SK-N-DZ (cell line): ENCODE data around the gene MYO10.
A peak's percentile ranks its signal among the peaks of the same experiment; 100 is the strongest.
"Not testable (repeated sequence)": the region's sequence is repeated elsewhere in the genome, so short reads cannot be mapped to it uniquely, and the experiment has no call there.

ENCODE experiments used
- DNase-seq: peaks from one replicate; pipeline ENCODE4 v3.0.0-alpha.2; 2015; ENCODE audit warnings: low spot score

Gene MYO10

DNA sequence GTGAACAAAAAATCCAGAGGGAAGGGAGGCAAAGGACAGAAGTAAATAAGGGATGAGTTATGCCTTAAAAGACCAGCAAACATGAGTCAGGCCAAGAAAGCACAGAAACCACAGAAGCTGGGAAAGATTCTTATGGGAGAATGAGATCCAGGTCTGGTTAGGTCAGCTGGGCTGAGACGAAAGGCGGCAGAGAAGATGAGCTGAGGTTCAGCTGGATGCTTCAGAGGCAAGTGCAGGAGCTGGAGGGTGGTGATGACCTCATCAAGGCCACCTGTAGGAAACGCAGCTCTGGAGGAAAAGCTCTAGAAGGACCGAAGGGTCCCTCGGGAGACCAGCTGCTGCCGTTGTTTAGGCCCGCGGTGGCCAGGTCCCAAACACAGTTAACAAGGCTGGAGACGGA, 152.0 kb downstream of the MYO10 start:
- no peak for DNase-seq

- no peak for DNase-seq
Observed at GRCh38 chr5:16781828-16782626, 154.1 kb downstream of the MYO10 start.

- DNase-seq, result no peak
Observed at GRCh38 chr5:16780325-16780724, 155.8 kb downstream of the MYO10 start.

- DNase-seq, result no peak
Observed at GRCh38 chr5:16777432-16777831, 158.7 kb downstream of the MYO10 start.

DNA sequence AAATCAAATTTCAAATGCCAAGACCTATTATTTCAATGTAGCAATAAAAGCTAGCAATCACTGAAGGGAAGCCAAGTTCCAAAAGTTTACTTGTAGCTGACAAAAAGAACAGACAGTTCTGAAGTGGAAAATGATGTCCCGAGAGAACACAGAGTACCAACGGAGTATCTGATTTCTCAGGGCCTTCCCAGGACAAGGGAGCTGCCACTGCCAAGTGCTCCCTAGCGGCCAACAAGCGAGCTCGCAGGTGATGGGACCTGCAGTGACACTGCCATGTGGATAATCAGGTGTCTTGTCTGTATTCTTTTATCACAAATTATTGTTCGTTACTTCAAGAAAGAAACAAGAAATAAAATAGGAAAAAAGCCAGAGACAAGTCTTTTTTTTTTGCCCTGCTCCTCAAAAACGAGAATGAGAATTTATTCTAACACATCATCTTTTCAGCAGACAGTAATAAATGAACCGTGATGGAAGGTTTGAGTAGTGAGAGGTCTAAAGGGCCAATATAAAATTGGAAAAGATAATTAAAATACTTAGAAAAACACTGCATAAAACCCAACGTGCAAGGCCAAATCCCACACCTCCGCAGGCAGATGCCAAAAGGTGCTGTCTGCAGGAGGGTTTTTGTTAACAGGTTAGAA, 159.4 kb downstream of the MYO10 start:
- DNase-seq, result peak; percentile 48

DNA sequence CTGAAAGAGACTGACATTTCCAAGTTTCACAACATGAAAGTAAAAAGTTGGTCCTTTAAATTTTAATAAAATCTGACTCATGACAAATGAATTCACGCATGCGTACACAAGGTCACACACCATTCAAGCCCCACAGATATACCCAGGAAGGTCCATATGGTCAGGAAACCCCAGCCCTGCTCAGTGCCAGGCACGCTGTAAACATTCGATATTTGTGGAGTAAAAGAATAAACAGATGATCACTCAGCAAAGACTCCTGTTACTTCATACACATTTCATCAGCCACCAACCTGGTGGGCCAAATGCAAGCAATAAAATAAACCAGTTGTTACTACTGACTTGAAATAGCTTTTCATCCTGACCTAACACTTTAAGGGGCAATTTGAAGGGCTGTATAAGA, 161.3 kb downstream of the MYO10 start:
- DNase-seq, result no peak

- DNase-seq, result no peak
Observed at GRCh38 chr5:16773991-16774390, 162.1 kb downstream of the MYO10 start.

DNA sequence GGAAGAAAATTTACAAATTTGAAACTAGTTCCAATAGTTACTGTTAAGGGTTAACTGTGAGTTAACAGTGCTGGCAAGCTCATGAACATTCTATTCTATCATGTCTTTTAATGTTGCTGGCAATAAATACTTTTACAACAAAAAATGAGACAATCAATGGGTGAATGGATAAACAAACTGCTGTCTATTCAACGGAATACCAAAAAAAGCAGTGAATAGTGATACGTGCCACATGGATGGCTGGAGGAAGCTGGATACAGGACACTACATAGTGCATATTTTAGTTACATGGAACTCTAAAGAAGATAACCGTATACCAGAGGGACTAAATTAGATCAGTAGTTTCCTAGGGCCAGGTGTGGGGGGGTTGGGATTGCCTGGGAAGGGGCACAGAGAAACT, 163.5 kb downstream of the MYO10 start:
- no peak for DNase-seq

GRCh38 chr5:16768184-16768583, 167.9 kb downstream of the MYO10 start:
- DNase-seq, result no peak

GRCh38 chr5:16763211-16763610, 172.9 kb downstream of the MYO10 start:
- DNase-seq, result no peak

DNA sequence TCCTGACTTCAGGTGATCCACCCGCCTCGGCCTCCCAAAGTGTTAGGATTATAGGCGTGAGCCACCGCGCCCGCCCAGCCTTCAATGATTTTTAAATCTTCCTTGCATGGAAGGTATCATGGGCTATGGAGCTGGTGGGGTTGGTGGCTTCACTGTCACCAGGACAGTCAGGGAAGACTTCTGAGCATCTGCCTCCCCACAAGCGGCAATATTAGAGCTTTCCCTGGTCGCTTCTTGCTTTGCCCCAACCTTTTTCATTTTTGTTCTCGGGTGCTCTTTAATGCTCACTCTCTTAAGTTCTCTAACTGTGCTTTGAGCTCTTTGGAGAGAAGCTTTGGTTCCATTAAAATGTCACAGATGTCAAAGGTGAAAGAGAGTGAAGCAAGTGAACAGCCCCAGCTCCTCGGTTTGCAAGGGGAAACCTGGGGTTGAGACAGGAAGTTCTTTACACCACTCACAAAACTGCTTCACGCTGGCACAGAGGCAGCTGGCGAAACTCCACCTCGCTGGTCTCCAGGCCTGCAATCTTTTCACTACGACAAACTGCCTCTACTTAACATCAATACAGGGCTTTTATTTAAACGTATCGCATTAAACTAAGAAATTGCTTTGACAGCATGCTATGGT, 176.8 kb downstream of the MYO10 start:
- DNase-seq, result no peak

DNA sequence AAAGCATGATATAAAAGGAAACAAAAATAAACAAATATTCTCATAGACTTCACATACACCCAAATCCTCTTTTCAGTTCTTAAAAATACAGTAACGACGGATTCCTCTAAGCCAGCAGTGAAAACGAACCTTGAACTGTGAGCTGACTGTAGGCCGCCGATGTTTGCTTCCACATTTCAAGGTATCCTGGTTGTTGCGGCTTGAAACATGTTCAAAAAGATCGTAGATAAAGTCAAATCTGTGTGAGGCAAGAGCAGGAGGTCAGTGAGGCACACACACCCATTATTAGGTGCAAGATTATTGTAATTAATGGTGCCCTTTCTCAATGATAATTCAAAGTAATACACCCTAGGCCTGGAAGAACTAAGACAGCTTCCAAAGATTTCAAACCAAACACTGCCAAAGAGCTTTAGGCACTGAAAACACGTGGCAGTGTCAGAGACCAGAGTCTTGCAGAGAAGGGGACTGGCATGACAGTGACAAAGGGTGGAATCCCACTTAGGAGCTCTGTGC, 178.0 kb downstream of the MYO10 start:
- no peak for DNase-seq

DNA sequence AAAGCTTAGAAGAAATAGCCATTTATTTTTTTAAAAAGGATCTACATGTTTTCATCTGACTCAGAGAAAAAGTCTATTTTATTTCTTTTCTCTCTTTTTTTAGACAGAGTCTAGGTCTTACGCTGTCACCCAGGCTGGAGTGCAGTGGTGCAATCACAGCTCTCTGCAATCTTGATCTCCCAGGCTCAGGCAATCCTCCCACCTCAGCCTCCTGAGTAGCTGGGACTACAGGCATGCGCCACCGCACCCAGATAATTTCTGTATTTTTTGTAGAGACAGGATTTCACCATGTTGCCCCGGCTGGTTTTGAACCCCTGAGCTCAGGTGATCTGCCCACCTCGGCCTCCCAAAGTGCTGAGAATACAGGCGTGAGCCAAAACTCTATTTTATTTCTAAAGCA, 178.5 kb downstream of the MYO10 start:
- DNase-seq, result not testable (repeated sequence)

DNA sequence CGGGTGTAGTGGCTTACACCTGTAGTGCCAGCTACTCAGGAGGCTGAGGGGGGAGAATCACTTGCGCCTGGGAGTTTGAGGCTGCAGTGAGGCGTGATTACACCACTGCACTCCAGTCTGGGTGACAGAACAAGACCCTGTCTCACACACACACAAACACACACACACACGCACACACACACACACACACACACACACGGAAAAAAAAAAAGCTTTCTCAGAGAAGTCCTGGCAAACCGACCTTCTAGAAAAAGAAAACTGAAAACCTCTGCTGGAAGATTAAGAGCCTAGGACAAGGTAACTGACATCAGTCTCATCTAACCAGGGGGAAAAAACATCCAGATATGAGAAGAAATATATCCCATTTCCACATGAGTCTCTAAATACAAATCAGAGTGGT, 178.9 kb downstream of the MYO10 start:
- DNase-seq, result no peak

- no peak for DNase-seq
Observed at GRCh38 chr5:16756692-16757091, 179.4 kb downstream of the MYO10 start.

GRCh38 chr5:16755641-16756040, 180.4 kb downstream of the MYO10 start:
- DNase-seq, result no peak

DNA sequence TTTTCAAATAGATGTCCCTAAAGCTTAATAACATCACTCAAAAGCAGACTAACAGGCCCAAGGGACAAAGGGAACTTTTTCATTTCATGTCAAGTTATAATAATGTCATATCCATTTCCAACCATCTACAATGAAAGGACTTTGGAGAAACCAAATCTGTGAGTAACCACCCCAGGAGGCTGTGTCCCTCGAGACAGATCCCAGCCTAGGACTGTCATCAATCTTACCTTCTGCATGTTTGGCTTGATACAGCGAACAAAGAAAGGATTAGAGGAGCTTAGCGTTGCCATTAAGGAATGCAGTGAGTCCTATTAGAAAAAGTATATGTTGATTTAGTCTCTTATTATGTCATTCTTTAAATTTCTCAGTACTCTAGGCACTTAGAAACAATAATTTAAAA, 181.5 kb downstream of the MYO10 start:
- no peak for DNase-seq

DNA sequence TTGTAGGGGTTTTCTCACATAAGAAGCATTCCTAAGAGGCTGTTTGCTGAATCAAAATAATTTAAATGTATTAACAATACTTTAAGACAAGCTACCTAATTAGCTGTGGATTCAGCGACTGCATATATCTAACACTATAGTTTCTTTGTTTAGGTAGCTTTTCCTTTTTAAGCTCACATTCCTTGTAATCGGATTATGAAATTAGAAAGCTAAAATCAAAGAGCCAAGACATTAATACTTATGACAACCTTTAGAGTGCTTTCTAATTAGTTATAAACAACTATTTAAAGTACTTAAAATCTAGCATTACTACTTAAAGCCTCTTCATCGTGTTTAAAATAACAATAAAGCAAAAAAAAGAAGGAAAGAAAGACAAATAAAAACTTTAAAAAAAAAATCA, 182.0 kb downstream of the MYO10 start:
- no peak for DNase-seq

- DNase-seq, result no peak
Observed at GRCh38 chr5:16750445-16750844, 185.6 kb downstream of the MYO10 start.

DNA sequence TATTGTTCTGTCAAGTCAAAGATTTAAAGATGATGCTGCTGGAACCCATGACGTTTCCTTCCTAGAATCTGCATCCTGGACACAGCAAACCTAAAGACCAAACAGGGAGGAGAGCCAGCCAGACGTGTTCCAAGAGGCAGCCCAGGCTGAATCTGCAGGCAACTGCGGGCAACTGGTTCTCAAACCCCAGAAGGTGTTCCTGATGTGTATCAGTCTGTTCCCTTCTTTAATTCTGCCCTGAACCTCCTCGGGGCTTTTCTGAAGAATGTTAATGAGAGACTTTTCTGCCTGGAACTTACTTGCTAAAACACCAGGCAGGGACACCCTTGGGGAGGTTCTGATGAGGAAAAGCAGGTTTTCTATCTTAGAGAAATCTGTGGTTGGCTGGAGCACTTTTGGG, 186.5 kb downstream of the MYO10 start:
- no peak for DNase-seq

- DNase-seq, result no peak
Observed at GRCh38 chr5:16744164-16744880, 191.8 kb downstream of the MYO10 start.

DNA sequence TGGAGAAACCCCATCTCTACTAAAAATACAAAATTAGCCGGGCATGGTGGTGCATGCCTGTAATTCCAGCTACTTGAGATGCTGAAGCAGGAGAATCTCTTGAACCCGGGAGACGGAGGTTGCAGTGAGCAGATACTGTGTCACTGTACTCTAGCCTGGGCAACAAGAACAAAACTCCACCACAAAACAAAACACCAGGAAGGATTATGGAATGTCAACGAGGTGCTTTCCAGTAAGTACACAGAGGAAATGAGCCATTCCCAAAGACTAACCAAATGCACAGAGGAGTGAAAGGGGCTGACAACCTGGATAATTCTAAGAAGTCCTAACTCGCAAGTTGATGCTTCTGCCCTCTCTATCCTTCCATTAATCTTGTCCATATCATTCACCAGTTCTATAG, 193.2 kb downstream of the MYO10 start:
- no peak for DNase-seq
